Prostate gland (tissue), 2 donors: Measurements from ENCODE around the gene LIF.

Experiments used
- POLR2A ChIP-seq: fragments of 450-650 bp; IDR thresholded peaks from one replicate; pipeline ENCODE4 v1.6.1; 2016; ENCODE audit warnings: antibody characterized with exemption, mild to moderate bottlenecking
- TF ChIP-seq, protein P1 (sequence below), 4 experiments: fragments of 200-600 bp in 2 of 4; fragments of 450-650 bp in 2 of 4; sonication (generic) in 2 of 4; IDR thresholded peaks; 1 replicate in 3 of 4; 2 replicates in 1 of 4; pipeline ENCODE4 v1.5.1; 2016 to 2019; ENCODE audit warnings: antibody characterized with exemption in 4 of 4, mild to moderate bottlenecking in 2 of 4, moderate library complexity in 2 of 4

DNA sequence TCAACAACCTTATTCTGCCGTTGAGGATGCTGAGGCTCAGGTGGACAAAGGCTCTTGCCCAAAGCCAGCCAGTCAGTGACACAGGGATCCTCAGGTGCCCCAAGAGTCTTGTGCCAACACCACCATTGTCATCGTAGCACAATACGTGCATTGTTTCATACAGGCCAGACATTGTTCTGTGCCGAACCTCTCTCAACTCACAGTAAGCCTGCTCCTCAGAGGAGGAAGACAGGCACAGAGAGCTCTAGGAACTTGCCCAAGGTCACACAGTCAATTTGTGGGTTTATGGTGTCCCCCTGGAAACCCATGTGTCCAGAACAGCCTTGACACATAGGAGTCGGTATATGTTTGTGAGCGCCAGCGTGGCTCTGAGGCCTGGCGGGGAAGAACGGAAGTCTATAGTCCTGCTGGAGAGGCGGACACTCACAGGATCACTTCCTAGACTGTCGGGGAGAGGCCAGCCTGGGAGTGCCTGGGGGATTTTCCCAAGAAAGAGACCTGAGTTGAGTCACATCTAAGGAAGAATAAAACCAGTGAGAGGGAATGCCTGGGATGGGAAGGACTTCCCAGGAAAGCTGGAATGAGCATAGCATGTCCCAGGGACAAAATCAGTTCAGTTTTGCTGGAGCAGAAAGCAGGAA lies 20.2 kb downstream of the LIF start:
- TF ChIP-seq, protein P1, sequence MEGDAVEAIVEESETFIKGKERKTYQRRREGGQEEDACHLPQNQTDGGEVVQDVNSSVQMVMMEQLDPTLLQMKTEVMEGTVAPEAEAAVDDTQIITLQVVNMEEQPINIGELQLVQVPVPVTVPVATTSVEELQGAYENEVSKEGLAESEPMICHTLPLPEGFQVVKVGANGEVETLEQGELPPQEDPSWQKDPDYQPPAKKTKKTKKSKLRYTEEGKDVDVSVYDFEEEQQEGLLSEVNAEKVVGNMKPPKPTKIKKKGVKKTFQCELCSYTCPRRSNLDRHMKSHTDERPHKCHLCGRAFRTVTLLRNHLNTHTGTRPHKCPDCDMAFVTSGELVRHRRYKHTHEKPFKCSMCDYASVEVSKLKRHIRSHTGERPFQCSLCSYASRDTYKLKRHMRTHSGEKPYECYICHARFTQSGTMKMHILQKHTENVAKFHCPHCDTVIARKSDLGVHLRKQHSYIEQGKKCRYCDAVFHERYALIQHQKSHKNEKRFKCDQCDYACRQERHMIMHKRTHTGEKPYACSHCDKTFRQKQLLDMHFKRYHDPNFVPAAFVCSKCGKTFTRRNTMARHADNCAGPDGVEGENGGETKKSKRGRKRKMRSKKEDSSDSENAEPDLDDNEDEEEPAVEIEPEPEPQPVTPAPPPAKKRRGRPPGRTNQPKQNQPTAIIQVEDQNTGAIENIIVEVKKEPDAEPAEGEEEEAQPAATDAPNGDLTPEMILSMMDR (IDR thresholded peaks at IDR 0.05), result no peak
- no peak for TF ChIP-seq POLR2A
